Ovary (tissue), 9 donors: ENCODE measurements around the gene PCSK5. TPM values are rescaled to one million over a fixed set of nuclear protein-coding genes. Genes with fewer than 3 reads are reported as not detected.

Experiments
- DNase-seq, 5 donors: peaks; one replicate each; pipeline ENCODE4 v3.0.0-alpha.2; 2019 to 2020
- H3K27ac ChIP-seq, 2 donors: fragments of 200-600 bp; one replicate each; pipeline versions ENCODE4 v1.5.1 to v1.8.0; 2019 to 2022
- H3K27me3 ChIP-seq: fragments of 200-600 bp; one replicate; pipeline ENCODE4 v1.8.0; 2022
- H3K36me3 ChIP-seq: fragments of 200-600 bp; sonication (generic); one replicate; pipeline ENCODE4 v1.5.1; 2019
- H3K4me1 ChIP-seq: one replicate; pipeline ENCODE4 v1.8.1; 2013; ENCODE audit warnings: mild to moderate bottlenecking, moderate library complexity; ENCODE audit not compliant: insufficient read depth
- H3K4me3 ChIP-seq: fragments of 200-600 bp; sonication (generic); one replicate; pipeline ENCODE4 v1.5.1; 2017
- H3K9me3 ChIP-seq, 2 donors: fragments of 200-600 bp in 1 of 2; sonication (generic) in 1 of 2; one replicate each; pipeline versions ENCODE4 v1.5.1 to v1.8.1; 2013 to 2019; ENCODE audit warnings: mild to moderate bottlenecking in 1 of 2, moderate library complexity in 1 of 2
- CTCF ChIP-seq, 3 donors: fragments of 450-650 bp in 2 of 3; fragments of 200-600 bp in 1 of 3; IDR thresholded peaks; one replicate each; pipeline versions ENCODE4 v1.5.1 to v1.8.0; 2016 to 2022; ENCODE audit warnings: antibody characterized with exemption in 3 of 3, mild to moderate bottlenecking in 1 of 3
- EP300 ChIP-seq: sonication (generic); formaldehyde crosslinking; IDR thresholded peaks from one replicate; pipeline ENCODE4 v1.6.1; 2017; ENCODE audit warnings: antibody characterized with exemption
- POLR2A ChIP-seq: fragments of 450-650 bp; IDR thresholded peaks from one replicate; pipeline ENCODE4 v1.6.1; 2017; ENCODE audit warnings: antibody characterized with exemption, mild to moderate bottlenecking, moderate library complexity
- WGBS, 3 donors: extraction: QIAGEN DNeasy Blood & Tissue Kit in 1 of 3; methylation state at CpG; one replicate each; pipeline versions ENCODE4 v1.1.5 to v1.1.7; 2013 to 2017; 5-methylcytosine and 5-hydroxymethylcytosine counted together
- intact Hi-C, 4 donors: fragments of 100-400 bp; cut with DNase I; formaldehyde crosslinking; loops; one replicate each; pipeline versions ENCODE4 v1.11.0 to v1.15.1; 2022 to 2023
- polyA plus RNA-seq, 2 donors: library from polyadenylated mRNA; stranded (reverse); fragments of 200-250 nt in 1 of 2; fragments of 350-450 nt in 1 of 2; fragmentation: Illumina TruSeq in 1 of 2; extraction: RNeasy Lipid Tissue Mini Kit (QIAGEN cat#74804) in 1 of 2; gene quantifications; one replicate each; pipeline ENCODE4 v1.2.3, GENCODE V29; 2013 to 2014
- total RNA-seq, 7 donors: library from RNA; depleted of rRNA in 2 of 7; stranded (reverse); fragments of >200 nt in 2 of 7; fragmentation: NEBNext Ultra II Directional in 3 of 7; extraction: Animal tissue kit (Norgen Biotek cat#: 25700) in 3 of 7; gene quantifications; one replicate each; pipeline versions ENCODE4 v1.1.0 to v1.2.4, GENCODE V29; 2016 to 2023
- donor health status: DM: no; HTN: no; CAD: no; lungs with moderate emphysema.
- donor health status: DM: no; HTN: no; CAD: no.
- donor health status: Bipolar disorder and iron deficiency.
- donor health status: DM: yes; HTN: yes; CAD: no.
- donor health status: DM: no; HTN: no; CAD: no.
- donor health status: DM: yes; HTN: yes; CAD: no.

Gene PCSK5
- total and polyA plus RNA-seq, 9 donors = 12.7 to 41.8 (median 28.3) TPM

- no peak overlapping the region for H3K4me3 ChIP-seq
- H3K9me3 ChIP-seq = no peaks in the 10 kb centered on the region
- no peak overlapping the region for H3K27ac ChIP-seq
- intact Hi-C loops = no loop called here
- no peaks in the 10 kb centered on the region for H3K36me3 ChIP-seq
- H3K27me3 ChIP-seq = no peaks in the 10 kb centered on the region
- TF ChIP-seq POLR2A (no peak), CTCF (IDR thresholded peaks at IDR 0.05) (no peak), EP300 (no peak)
- no peaks in the 10 kb centered on the region for H3K4me1 ChIP-seq
- no peak for DNase-seq
Observed at GRCh38 chr9:75996726-75997125, 106.3 kb downstream of the PCSK5 start.

GRCh38 chr9:75997206-75997605, 106.7 kb downstream of the PCSK5 start:
- WGBS, 3 donors = 83 to 90% (median 83%) methylated on average over 1 of the region's 1 CpG
- Histone ChIP-seq H3K4me1 (no peaks in the 10 kb centered on the region), H3K36me3 (no peaks in the 10 kb centered on the region), H3K9me3 (no peaks in the 10 kb centered on the region), H3K4me3 (no peak overlapping the region), H3K27me3 (no peaks in the 10 kb centered on the region), H3K27ac (no peak overlapping the region)
- DNase-seq = no peak
- TF ChIP-seq CTCF (IDR thresholded peaks at IDR 0.05) = no peak
- no peak for TF ChIP-seq POLR2A
- no peak for TF ChIP-seq EP300
- intact Hi-C loops = no loop called here

GRCh38 chr9:75998096-75998780, 107.8 kb downstream of the PCSK5 start:
- H3K4me3 ChIP-seq = no peak overlapping the region
- no peak for DNase-seq
- 74 to 90% (median 88%) methylated on average over 4 of the region's 4 CpGs for WGBS, 3 donors

GRCh38 chr9:76001459-76001858, 111.0 kb downstream of the PCSK5 start:
- H3K27me3 ChIP-seq = no peaks in the 10 kb centered on the region
- WGBS, 3 donors = 62 to 73% (median 68%) methylated on average over 2 of the region's 2 CpGs
- no peaks in the 10 kb centered on the region for H3K36me3 ChIP-seq
- intact Hi-C loops = no loop called here
- H3K27ac ChIP-seq = no peak overlapping the region
- H3K4me1 ChIP-seq = no peaks in the 10 kb centered on the region
- no peak for DNase-seq
- TF ChIP-seq POLR2A (no peak), CTCF (IDR thresholded peaks at IDR 0.05) (no peak), EP300 (no peak)
- H3K9me3 ChIP-seq = no peaks in the 10 kb centered on the region
- no peak overlapping the region for H3K4me3 ChIP-seq

More at GRCh38 chr9:75998096-75998780, 107.8 kb downstream of the PCSK5 start:
- no peaks in the 10 kb centered on the region for H3K9me3 ChIP-seq
- no peaks in the 10 kb centered on the region for H3K4me1 ChIP-seq
- intact Hi-C loops = no loop called here
- TF ChIP-seq POLR2A (no peak), CTCF (IDR thresholded peaks at IDR 0.05) (no peak), EP300 (no peak)
- H3K27ac ChIP-seq = no peak overlapping the region
- H3K36me3 ChIP-seq = no peaks in the 10 kb centered on the region
- H3K27me3 ChIP-seq = no peaks in the 10 kb centered on the region
